ENCODE measurements around the gene PPP1R14B. TPM values are rescaled to one million over a fixed set of nuclear protein-coding genes. Genes with fewer than 3 reads are reported as not detected.

PPP1R14B gene
- total and polyA plus RNA-seq, 2 of the 13 experiments (the other 11 are each of a cell fraction or from before 2014, with no cell fraction given): 110 to 148 TPM

DNA sequence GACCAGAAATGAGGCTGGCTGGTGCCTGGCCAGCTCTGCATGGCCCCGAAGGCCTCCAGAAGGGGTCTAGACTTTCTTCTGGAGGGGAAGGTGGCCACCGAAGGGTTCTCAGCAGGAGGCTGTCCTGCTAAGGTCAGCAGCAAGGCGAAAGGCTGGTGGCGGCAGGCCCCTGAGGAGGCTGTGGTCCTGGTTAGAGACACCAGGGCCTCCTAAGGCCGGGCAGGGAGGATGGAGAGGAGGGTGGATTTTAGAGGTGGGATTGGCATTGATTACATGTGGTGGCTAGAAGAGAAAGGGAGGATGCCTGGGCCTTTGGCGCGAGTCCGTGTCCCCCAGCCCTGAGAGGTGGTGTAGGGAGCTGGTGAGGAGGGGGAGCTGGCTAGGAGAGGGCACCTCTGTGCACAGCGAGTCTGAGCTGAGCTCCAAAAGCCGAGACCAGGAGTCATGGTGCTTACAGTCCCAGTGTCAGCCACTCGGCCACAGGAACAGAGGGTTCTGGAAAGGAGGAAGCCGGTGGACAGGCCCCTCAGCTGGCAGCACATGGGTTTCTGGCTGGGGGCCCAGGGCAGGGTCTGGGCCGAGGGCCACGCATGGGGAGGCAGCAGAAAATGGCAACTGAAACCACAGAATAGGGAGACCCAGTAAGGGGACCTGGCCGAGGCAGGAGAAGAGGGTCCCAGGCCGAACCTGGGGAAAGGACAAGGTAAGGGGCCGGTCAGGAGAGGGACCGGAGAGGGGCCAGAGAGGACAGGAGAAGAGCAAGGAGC lies 37.8 kb downstream of the PPP1R14B start (continued):
- TF ChIP-seq, protein P1, sequence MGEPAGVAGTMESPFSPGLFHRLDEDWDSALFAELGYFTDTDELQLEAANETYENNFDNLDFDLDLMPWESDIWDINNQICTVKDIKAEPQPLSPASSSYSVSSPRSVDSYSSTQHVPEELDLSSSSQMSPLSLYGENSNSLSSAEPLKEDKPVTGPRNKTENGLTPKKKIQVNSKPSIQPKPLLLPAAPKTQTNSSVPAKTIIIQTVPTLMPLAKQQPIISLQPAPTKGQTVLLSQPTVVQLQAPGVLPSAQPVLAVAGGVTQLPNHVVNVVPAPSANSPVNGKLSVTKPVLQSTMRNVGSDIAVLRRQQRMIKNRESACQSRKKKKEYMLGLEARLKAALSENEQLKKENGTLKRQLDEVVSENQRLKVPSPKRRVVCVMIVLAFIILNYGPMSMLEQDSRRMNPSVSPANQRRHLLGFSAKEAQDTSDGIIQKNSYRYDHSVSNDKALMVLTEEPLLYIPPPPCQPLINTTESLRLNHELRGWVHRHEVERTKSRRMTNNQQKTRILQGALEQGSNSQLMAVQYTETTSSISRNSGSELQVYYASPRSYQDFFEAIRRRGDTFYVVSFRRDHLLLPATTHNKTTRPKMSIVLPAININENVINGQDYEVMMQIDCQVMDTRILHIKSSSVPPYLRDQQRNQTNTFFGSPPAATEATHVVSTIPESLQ (CRISPR knock-in tag; conservative IDR thresholded peaks at IDR 0.05): no peak
- TF ChIP-seq, protein P2, sequence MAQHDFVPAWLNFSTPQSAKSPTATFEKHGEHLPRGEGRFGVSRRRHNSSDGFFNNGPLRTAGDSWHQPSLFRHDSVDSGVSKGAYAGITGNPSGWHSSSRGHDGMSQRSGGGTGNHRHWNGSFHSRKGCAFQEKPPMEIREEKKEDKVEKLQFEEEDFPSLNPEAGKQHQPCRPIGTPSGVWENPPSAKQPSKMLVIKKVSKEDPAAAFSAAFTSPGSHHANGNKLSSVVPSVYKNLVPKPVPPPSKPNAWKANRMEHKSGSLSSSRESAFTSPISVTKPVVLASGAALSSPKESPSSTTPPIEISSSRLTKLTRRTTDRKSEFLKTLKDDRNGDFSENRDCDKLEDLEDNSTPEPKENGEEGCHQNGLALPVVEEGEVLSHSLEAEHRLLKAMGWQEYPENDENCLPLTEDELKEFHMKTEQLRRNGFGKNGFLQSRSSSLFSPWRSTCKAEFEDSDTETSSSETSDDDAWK (CRISPR knock-in tag; IDR thresholded peaks at IDR 0.05): no peak
- TF ChIP-seq ZNF335 (CRISPR knock-in tag; IDR thresholded peaks at IDR 0.05) (no peak), RBM22 (optimal IDR thresholded peaks at IDR 0.05; ENCODE audit: low read length) (no peak)

DNA sequence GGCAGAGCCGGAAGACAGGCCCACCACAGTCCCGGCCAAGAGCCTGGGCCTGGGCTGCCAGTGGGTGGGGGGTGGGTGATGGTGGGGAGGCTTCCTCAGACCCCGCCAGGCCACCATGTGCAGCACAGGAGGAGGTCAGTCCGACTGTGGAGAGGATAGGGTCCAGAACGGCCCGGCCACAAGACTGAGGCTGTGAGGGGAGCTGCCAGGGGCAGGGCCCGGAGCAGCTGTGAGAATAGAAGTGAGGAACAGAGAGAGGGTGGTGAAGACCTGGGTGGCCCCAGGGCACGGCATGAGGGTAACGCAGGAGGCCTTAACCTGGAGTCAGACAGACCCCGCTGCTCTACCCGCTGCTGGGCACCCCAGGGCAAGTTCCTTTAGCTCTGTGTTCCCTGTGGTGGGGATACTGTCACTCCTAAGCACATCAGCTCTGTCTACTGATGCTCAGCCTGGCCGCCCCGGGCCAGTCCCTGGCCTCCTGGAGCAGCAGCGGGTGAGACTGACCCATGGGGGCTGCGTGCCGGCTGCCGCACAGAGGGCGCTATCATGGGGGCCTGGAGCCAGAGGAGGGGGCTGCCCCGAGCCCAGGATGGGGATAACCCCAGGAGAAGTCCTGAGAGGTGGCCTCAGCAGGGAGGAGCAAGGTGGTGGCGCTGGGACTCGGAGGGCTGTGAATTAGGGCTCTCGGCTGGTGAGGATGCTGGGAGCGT lies 38.5 kb downstream of the PPP1R14B start:
- no peak overlapping the region for H3K27ac ChIP-seq (ENCODE audit: extremely low read length, insufficient read depth, low read length)
- ATAC-seq: peak; percentile 11
- in situ Hi-C loops (cut with HindIII; ENCODE audit: extremely low pct_ligation_motif_present, low pct_unique_long_range_greater_than_20kb): no loop called here

More for the DNA sequence above, 38.5 kb downstream of the PPP1R14B start:
- H3K9ac ChIP-seq (ENCODE audit: insufficient read depth, low read depth, low read length): no peak overlapping the region
- 0 out of 2 replicates have a peak, but pooled peaks cover 2% of the 10 kb centered on the region for H4K20me1 ChIP-seq (ENCODE audit: insufficient read depth, low read length)
- ChIA-PET POLR2A (interaction anchor here (1.4 kb wide), 1 partner anchor 61 kb away, joined by 5 read pairs; no protein-coding TSS in a partner anchor), CTCF (ENCODE audit: low intra/inter-chr PET ratio, low total read pairs) (no interaction called here)
- FAIRE-seq (no peak), DNase-seq (ENCODE audit: low spot score) (no peak)
- H3K36me3 ChIP-seq (replicated peaks in 1 of 2; ENCODE audit: control insufficient read depth in 1 of 2, insufficient read depth in 2 of 2, low read length in 2 of 2): peaks cover 12% of the 10 kb centered on the region in 2 experiments; a peak in 4 of 5 replicates
- intact Hi-C loops (cut with micrococcal nuclease; ENCODE audit: unreplicated experiment): no loop called here
- WGBS (ENCODE audit: low lambda C conversion rate): 83% methylated on average over 18 of the region's 23 CpGs
- no peaks in the 10 kb centered on the region for H3K9me3 ChIP-seq (ENCODE audit: low read length)
- H3K27me3 ChIP-seq (ENCODE audit: control insufficient read depth in 1 of 2, insufficient read depth in 2 of 2, low read length in 2 of 2): peaks cover 0 to 1% of the 10 kb centered on the region in 2 experiments; a peak in 1 of 5 replicates
- H3K4me1 ChIP-seq (ENCODE audit: insufficient read depth, low read length): peaks cover 17% of the 10 kb centered on the region
- no peak overlapping the region for H3K4me3 ChIP-seq (replicated peaks in 1 of 3; ENCODE audit: insufficient read depth in 1 of 3, low read depth in 2 of 3, low read length in 3 of 3)
- BruUV-seq (replicated peaks): no TSS peak
- TF ChIP-seq FOXJ3 (CRISPR knock-in tag; IDR thresholded peaks at IDR 0.05; ENCODE audit: borderline replicate concordance) (no peak), ZNF234 (CRISPR knock-in tag; conservative IDR thresholded peaks at IDR 0.05) (no peak), POLR2A (IDR thresholded peaks at IDR 0.05; ENCODE audit: insufficient read depth in 1 of 2, low read depth in 2 of 2, low read length in 2 of 2) (0 out of 4 replicates have a peak, but pooled peaks of 1 of the 2 experiments have one; percentile 1)
- no peak overlapping the region for H3K4me2 ChIP-seq (ENCODE audit: low read depth, low read length)
- no peaks in the 10 kb centered on the region for H3K79me2 ChIP-seq (ENCODE audit: insufficient read depth, low read length)
- no peak overlapping the region for H2AFZ ChIP-seq (ENCODE audit: low read length)

Data from HepG2 (cell line).